ENCODE data around the gene SPCS1. TPM values are rescaled to one million over a fixed set of nuclear protein-coding genes. Genes with fewer than 3 reads are reported as not detected.

The SPCS1 gene
- total RNA-seq: 100 to 1,000 TPM in 1 of 5 donors, 10 to 100 TPM in 2, 1 to 10 TPM in 1, under 1 TPM in 1; 0.58 to 332 (median 57.5) TPM
- polyA plus RNA-seq: 100 to 1,000 TPM; 108 to 148 (median 118) TPM
- long read RNA-seq, donor 1, full-length matches to known transcripts: 41 of 46 reads
- long read RNA-seq, donor 1, partial matches to known transcripts: 5 of 46 reads
- long read RNA-seq, donor 1, other reads (novel, unspliced or antisense): 0 of 46 reads
- long read RNA-seq, donor 2, full-length matches to known transcripts: 56 of 56 reads
- long read RNA-seq, donor 2, partial matches to known transcripts: 0 of 56 reads
- long read RNA-seq, donor 2, other reads (novel, unspliced or antisense): 0 of 56 reads
- long read RNA-seq, donor 3, full-length matches to known transcripts: 41 of 47 reads
- long read RNA-seq, donor 3, partial matches to known transcripts: 6 of 47 reads
- long read RNA-seq, donor 3, other reads (novel, unspliced or antisense): 0 of 47 reads
- long read RNA-seq, donor 4, full-length matches to known transcripts: 7 of 7 reads
- long read RNA-seq, donor 4, partial matches to known transcripts: 0 of 7 reads
- long read RNA-seq, donor 4, other reads (novel, unspliced or antisense): 0 of 7 reads
- long read RNA-seq, donor 5, full-length matches to known transcripts: 68 of 68 reads
- long read RNA-seq, donor 5, partial matches to known transcripts: 0 of 68 reads
- long read RNA-seq, donor 5, other reads (novel, unspliced or antisense): 0 of 68 reads
- long read RNA-seq, donor 6: 0 reads
- long read RNA-seq, donor 7, full-length matches to known transcripts: 84 of 100 reads
- long read RNA-seq, donor 7, partial matches to known transcripts: 16 of 100 reads
- long read RNA-seq, donor 7, other reads (novel, unspliced or antisense): 0 of 100 reads
- long read RNA-seq, donor 8, full-length matches to known transcripts: 67 of 73 reads
- long read RNA-seq, donor 8, partial matches to known transcripts: 0 of 73 reads
- long read RNA-seq, donor 8, other reads (novel, unspliced or antisense): 6 of 73 reads
- long read RNA-seq, donor 9, full-length matches to known transcripts: 74 of 74 reads
- long read RNA-seq, donor 9, partial matches to known transcripts: 0 of 74 reads
- long read RNA-seq, donor 9, other reads (novel, unspliced or antisense): 0 of 74 reads
- long read RNA-seq, donor 10, full-length matches to known transcripts: 26 of 26 reads
- long read RNA-seq, donor 10, partial matches to known transcripts: 0 of 26 reads
- long read RNA-seq, donor 10, other reads (novel, unspliced or antisense): 0 of 26 reads

GRCh38 chr3:52705688-52706686 lies at the start of gene SPCS1, which contains the start of gene GLT8D1:
TSS of gene SPCS1 (plus strand) at chr3:52706106. CDS start at chr3:52706247, 141 bp downstream.
TSS of gene GLT8D1 (minus strand) at chr3:52705791. CDS start at chr3:52700460, 5,331 bp downstream.
- Histone ChIP-seq H3K4me3 (peak within 1 kb of the TSS; percentile 85 to 96 (median 94)), H3K36me3 (peaks cover 7 to 32% (median 21%) of the 10 kb centered on the region in 4 donors), H3K9me3 (no peaks in the 10 kb centered on the region), H3K27ac (peak within 1 kb of the TSS; percentile 85 to 95 (median 92)), H3K27me3 (no peaks in the 10 kb centered on the region), H3K4me1 (peaks cover 11 to 54% (median 45%) of the 10 kb centered on the region in 4 donors)
- TF ChIP-seq EP300 (IDR thresholded peaks at IDR 0.05): no peak
- TF ChIP-seq POLR2AphosphoS5 (IDR thresholded peaks at IDR 0.05): peak; percentile 65 to 89 (median 83)
- TF ChIP-seq POLR2A (IDR thresholded peaks at IDR 0.05): peak in 1 of 4 donors; percentile 46
- peak; percentile 82 to 97 for DNase-seq
- 0 to 1% (median 0%) methylated on average over 21 to 94 of the region's 94 CpGs for WGBS, 5 donors
- intact Hi-C loops (cut with DNase I; ENCODE audit: low total_unique reads): no loop called here

DNA sequence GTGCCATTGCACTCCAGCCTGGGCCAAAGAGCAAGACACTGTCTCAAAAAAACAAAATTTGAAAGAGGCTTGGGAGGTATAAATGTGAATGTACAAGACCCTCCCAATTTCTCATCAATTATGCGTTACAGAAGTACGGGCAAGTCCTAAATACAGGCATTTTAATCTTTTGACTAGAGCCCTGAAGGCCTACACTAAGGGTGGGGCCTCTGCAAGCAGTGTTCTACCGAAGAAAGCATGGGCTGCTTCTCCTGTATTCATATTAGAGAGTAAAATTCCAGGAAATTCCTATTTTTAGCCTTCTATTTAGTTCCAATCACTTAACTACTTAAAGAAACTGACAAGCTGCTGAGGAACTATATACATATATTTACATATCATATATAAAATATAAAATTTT lies 45.9 kb upstream of the SPCS1 start:
- intact Hi-C loops (cut with DNase I; ENCODE audit: low total_unique reads): no loop called here
- no peak for DNase-seq
- H3K27me3 ChIP-seq: no peaks in the 10 kb centered on the region
- TF ChIP-seq POLR2A (IDR thresholded peaks at IDR 0.05) (no peak), EP300 (IDR thresholded peaks at IDR 0.05) (no peak), POLR2AphosphoS5 (IDR thresholded peaks at IDR 0.05) (no peak)
- TF ChIP-seq, protein P1, sequence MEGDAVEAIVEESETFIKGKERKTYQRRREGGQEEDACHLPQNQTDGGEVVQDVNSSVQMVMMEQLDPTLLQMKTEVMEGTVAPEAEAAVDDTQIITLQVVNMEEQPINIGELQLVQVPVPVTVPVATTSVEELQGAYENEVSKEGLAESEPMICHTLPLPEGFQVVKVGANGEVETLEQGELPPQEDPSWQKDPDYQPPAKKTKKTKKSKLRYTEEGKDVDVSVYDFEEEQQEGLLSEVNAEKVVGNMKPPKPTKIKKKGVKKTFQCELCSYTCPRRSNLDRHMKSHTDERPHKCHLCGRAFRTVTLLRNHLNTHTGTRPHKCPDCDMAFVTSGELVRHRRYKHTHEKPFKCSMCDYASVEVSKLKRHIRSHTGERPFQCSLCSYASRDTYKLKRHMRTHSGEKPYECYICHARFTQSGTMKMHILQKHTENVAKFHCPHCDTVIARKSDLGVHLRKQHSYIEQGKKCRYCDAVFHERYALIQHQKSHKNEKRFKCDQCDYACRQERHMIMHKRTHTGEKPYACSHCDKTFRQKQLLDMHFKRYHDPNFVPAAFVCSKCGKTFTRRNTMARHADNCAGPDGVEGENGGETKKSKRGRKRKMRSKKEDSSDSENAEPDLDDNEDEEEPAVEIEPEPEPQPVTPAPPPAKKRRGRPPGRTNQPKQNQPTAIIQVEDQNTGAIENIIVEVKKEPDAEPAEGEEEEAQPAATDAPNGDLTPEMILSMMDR (IDR thresholded peaks at IDR 0.05): no peak
- H3K36me3 ChIP-seq: peaks cover 53 to 98% (median 97%) of the 10 kb centered on the region in 4 donors
- WGBS, 5 donors: 62 to 87% (median 76%) methylated on average over 3 of the region's 3 CpGs
- no peak overlapping the region for H3K27ac ChIP-seq
- no peak overlapping the region for H3K4me3 ChIP-seq
- H3K4me1 ChIP-seq: no peaks in the 10 kb centered on the region
- H3K9me3 ChIP-seq: no peaks in the 10 kb centered on the region

DNA sequence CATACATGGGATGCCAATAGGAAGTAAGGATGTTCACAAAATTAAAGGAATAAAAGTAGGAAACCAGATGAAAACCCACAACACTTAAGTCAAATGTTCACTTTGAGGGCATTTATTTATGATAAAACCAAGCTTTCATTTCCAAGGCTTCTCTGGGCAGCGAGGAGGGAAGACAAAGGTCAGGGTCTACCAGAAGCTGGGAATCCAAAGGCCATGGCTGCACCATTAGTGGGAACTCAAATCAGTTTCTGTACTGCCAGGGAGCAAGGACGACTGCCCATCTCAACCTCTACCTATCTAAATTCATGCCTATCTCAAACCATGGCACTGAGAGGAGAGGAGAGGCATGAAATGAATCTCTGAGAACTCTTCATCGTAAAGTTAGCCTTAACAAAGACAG lies 42.8 kb upstream of the SPCS1 start:
- H3K27ac ChIP-seq: no peak overlapping the region
- no peak overlapping the region for H3K4me3 ChIP-seq
- TF ChIP-seq POLR2AphosphoS5 (IDR thresholded peaks at IDR 0.05) (no peak), EP300 (IDR thresholded peaks at IDR 0.05) (no peak), POLR2A (IDR thresholded peaks at IDR 0.05) (no peak)
- TF ChIP-seq, protein P1 (IDR thresholded peaks at IDR 0.05): no peak
- 88 to 96% (median 92%) methylated on average over 3 of the region's 3 CpGs for WGBS, 5 donors
- intact Hi-C loops (cut with DNase I; ENCODE audit: low total_unique reads): no loop called here
- no peak for DNase-seq
- peaks cover 42 to 97% (median 94%) of the 10 kb centered on the region in 4 donors for H3K36me3 ChIP-seq
- H3K4me1 ChIP-seq: no peaks in the 10 kb centered on the region
- H3K27me3 ChIP-seq: no peaks in the 10 kb centered on the region
- H3K9me3 ChIP-seq: no peaks in the 10 kb centered on the region
